Measurements from ENCODE around the gene EEF1AKMT4.

EEF1AKMT4 gene

DNA sequence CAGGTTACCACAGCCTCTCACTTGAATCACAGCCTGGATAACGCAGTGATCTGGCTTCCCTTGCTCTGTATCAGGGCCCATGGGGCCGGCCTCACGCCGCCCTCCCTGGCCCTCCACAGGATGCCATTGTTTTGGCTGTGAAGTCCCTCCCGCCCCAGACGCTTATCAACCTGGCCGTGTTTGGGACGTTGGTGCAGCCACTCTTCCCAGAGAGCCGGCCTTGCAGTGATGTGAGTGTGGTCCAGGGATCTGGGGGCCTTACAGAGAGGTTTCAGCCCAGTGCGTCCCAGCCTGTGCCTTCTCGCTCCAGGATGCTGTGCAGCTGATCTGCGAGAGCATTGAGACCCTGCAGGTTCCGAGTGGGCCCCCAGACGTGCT, 13.4 kb upstream of the EEF1AKMT4 start:
- DNase-seq, result no peak

GRCh38 chr3:184236636-184237035, 12.8 kb upstream of the EEF1AKMT4 start:
- DNase-seq, result no peak

DNA sequence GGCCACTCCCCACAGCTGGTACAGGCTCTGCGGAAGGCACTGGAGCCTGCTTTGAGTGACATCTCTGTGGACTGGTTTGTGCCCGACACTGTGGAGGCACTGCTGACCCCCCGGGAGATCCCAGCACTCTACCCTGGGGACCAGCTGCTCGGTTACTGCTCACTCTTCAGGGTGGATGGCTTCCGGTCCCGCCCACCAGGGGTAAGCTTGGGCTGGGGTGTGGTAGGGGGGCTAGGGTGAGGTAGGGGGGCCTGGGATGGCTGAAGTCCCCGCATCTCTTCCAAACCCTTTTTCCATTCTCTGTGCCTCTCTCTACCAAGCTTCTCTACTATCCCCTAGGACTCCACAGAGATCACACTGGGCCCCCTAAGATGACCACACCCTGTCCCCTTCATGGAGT, 12.3 kb upstream of the EEF1AKMT4 start:
- no peak for DNase-seq

- no peak for DNase-seq
Observed at GRCh38 chr3:184237807-184238206, 11.7 kb upstream of the EEF1AKMT4 start.

DNA sequence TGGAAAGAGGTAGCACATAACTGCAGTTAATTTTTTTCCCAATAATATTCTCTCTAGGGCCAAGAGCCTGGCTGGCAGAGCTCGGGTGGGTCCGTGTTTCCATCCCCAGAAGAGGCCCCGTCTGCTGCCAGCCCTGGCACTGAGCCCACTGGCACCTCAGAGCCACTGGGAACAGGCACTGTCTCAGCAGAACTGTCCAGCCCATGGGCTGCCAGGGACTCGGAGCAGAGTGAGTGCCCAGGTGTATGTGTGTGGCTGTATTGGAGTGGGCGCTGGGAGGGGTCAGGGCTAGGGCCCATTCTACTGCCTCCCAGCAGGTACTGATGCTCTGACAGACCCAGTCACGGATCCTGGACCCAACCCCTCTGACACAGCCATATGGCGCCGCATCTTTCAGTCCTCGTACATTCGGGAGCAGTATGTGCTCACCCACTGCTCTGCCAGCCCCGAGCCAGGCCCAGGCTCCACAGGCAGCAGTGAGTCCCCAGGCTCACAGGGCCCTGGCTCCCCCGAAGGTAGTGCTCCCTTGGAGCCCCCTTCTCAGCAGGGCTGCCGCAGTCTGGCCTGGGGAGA, 11.1 kb upstream of the EEF1AKMT4 start:
- DNase-seq, result no peak

GRCh38 chr3:184239221-184239620, 10.3 kb upstream of the EEF1AKMT4 start:
- no peak for DNase-seq

DNA sequence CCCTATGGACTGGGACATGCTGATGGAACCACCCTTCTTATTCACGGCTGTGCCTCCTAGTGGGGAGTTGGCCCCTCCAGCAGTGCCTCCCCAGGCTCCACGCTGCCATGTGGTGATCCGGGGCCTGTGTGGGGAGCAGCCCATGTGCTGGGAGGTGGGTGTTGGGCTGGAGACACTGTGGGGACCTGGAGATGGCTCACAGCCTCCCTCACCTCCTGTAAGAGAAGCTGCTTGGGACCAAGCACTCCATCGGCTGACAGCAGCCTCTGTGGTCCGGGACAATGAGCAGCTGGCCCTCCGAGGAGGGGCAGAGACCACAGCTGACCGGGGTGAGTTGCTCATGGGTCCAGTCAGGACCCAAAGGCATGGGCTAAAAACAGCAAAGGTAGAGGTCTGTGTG, 9.8 kb upstream of the EEF1AKMT4 start:
- DNase-seq, result no peak

DNA sequence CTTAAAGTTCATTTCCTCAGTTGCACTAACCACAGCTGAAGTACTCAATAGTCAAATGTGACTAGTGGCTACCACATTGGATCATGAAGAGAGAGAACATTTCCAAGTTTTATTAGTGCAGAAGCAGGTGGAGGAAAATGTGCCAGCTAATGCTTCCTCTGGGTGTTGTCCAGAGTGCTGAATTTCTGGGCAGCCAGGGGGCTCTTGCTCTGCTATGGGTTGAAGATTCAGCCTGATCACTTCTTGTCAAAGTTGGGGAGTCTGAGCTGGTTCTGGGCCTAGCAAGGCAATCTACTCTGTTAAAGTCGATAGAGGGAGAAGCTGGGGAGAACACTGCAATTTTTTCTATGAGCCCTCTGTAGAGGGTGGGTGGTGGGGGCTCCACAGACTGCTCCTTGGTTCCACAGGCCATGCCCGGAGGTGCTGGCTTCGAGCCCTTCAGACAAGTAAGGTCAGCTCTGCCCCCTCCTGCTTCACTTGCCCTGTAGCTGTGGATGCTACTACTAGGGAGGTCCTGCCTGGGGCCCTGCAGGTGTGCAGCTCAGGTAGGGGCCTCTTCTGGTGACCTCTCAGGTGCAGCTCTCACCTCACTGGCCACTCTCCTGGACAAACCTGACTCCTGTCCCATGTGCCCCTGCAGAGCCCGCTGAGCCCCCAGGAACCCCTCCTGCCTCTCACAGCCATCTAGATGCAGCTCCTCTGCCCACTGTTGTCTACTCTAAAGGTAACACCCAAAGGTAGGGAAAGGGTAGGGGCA, 8.9 kb upstream of the EEF1AKMT4 start:
- DNase-seq, result no peak

- DNase-seq, result no peak
Observed at GRCh38 chr3:184241141-184241446, 8.4 kb upstream of the EEF1AKMT4 start.

DNA sequence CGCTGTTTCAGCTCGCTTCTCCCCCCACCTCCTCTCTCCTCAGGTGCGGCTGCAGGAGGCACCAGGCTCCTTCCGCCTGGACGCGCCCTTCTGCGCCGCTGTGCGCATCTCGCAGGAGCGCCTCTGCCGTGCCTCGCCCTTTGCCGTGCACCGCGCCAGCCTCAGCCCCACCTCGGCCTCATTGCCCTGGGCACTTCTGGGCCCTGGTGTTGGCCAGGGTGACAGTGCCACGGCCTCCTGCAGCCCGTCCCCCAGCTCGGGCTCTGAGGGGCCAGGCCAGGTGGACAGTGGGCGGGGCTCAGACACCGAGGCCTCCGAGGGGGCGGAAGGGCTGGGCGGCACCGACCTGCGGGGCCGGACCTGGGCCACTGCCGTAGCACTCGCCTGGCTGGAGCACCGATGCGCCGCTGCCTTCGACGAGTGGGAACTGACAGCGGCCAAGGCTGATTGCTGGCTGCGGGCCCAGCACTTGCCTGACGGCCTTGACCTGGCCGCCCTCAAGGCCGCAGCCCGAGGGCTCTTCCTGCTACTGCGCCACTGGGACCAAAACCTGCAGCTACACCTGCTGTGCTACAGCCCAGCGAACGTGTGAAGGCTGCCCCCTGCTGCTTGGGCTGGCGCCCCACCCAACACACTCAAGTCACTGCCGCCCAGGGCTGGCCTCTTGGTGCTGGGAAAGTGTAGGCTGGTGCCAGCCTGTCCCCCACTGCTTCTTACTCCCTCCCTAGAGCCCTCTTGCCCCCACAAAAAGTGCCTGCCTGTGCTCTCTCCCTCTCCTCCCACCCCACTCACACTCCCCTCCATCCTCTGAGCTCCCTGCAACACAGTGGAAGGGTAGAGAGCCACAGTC, 7.8 kb upstream of the EEF1AKMT4 start:
- peak; percentile 56 for DNase-seq

DNA sequence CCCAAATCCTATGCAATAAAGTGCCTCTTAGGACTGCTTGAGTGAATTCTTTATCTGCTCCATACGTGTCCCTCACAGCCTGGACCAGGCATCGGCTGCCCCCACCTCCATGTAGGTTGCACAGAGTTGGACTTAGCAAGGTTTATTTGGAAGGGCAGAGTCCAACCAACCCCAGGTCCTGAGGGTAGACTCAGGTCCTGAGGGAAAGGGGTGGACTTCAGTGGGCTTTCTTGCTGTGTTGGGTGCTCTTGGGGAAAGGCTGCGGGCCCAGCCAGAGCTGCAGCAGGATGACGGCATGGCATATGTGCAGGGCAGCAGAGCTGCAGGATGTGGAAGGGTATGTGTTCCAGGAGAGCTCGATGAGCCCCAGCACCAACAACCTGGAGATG, 7.2 kb upstream of the EEF1AKMT4 start:
- no peak for DNase-seq

DNA sequence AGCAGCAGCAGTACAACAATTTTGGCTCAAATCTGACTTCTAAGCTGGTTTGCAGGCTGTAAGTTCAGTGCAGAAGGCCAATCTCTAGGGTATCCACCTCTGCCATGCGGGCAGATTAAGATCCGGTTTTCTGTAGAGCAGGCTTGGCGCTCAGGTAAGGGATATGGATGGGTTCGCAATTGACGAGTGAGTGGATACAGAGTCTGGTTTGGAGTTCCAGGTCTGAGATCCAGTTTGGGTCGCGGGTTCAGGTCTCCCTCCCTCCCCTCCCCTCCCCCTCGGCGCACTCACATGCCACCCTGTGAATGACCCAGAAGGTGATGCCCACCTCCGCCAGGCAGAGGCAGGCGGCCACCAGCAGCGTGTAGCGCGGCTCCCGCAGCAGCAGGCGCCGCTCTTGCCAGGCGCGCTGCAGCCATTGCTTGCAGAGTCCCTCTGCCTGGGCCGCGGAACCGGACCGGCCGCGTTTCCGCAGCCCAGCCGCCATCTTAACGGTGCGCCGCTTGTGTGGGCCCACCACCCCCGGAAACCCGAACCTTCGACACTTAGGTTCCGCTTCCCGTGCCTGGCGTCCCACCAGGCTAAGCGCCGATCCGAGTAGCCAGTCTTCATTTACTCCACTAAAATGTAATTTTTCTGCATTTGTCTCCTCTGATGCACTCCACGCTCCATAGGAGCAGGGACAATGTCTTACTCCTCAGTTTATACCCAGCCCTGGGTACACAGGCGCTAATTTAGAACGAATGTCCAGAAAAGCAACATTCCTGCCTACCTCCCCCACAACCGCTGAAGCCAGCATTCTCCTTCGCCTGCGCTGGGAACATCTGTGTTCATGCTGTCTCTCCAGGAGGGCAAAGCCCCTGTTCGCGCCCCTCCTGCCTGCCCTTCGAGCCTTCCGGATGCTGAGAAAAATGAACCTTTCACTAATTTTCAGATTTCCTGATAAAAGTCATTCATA, 739 bp upstream of the EEF1AKMT4 start, which contains the start of gene ALG3:
Gene ALG3, minus strand, starts transcription at position 509 of the 958 bp plus-strand sequence. Its CDS starts 22 bp downstream, at position 487.
- DNase-seq, result peak; percentile 95

GRCh38 chr3:184250167-184250828, 826 bp downstream of the EEF1AKMT4 start:
- peak; percentile 95 for DNase-seq

- no peak for DNase-seq
Observed at GRCh38 chr3:184255291-184256039, 6.0 kb downstream of the EEF1AKMT4 start.

GRCh38 chr3:184257083-184257915, 7.8 kb downstream of the EEF1AKMT4 start:
- no peak for DNase-seq

DNA sequence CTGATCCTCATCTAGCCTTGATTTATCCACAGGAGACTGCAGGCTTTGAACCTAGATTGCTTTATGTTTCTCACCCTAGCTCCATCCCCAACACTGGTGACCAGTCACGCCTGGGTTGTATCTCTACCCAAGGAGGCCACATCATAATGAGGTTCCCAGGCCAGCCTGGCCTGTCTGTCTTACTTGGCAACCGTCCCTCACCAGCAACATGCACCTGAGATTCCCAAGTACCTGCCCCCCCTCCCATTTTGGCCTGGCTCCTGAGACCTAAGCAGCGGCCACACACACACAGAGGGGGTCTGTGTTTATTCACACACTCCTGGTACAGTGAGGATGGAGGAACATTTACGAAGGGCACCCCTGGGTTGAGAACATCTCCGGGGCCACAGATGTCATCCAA, 9.5 kb downstream of the EEF1AKMT4 start:
- DNase-seq, result no peak

GRCh38 chr3:184259396-184259877, 10.0 kb downstream of the EEF1AKMT4 start:
- no peak for DNase-seq

- DNase-seq, result peak; percentile 34
Observed at GRCh38 chr3:184259878-184260723, 10.6 kb downstream of the EEF1AKMT4 start.

DNA sequence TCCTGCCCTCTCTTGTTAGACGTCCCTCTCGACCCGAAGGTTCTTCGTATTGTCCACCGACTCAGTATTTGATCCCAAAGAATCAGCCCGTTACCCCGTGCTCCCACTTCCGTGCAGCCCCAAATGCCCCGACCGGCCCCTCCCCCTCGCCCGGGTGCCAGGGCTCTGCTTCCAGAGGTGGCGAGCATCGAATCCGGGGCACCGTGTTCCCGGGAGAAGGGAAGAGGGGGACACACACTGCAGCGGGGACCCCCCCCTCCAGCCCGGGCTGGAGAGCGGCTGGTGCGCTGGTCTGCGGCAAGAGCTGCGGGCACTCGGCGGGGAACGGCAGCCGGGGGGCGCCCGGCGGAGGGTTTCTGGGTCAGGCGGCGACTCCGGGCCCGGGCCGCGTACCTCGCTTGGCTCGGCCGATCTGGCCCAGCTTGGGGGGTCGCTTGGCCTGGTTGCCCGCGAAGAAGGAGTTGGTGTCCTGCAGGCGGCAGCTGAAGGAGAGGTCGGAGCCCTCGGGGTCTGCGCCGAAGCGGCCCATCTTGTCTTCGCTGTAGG, 11.3 kb downstream of the EEF1AKMT4 start:
- DNase-seq, result peak; percentile 33

All from NCI-H774 (cell line).